ENCODE data around the gene POLE3. TPM values are rescaled to one million over a fixed set of nuclear protein-coding genes. Genes with fewer than 3 reads are reported as not detected.

Gene POLE3
- total RNA-seq, 1 experiment from 2014 or later = 105 TPM

GRCh38 chr9:113398796-113399195 is 11.7 kb downstream of the POLE3 start:
- Histone ChIP-seq H4K20me1 (ENCODE audit: insufficient read depth, low read depth, low read length) (no peaks in the 10 kb centered on the region), H3K4me3 (ENCODE audit: low read length) (no peak overlapping the region), H3K9me3 (ENCODE audit: low read length) (no peaks in the 10 kb centered on the region), H3K36me3 (ENCODE audit: insufficient read depth, low read length) (no peaks in the 10 kb centered on the region), H3K27me3 (ENCODE audit: low read length) (no peaks in the 10 kb centered on the region), H3K79me2 (ENCODE audit: low read length) (peaks cover 31% of the 10 kb centered on the region), H2AFZ (ENCODE audit: low read length) (no peak overlapping the region), H3K9me2 (replicated peaks; ENCODE audit: insufficient read depth, low read length) (no peaks in the 10 kb centered on the region), H3K4me2 (ENCODE audit: low read depth, low read length, poor library complexity, severe bottlenecking) (no peak overlapping the region), H3K27ac (ENCODE audit: low read length) (no peak overlapping the region), H3K4me1 (ENCODE audit: low read length) (peaks cover 16% of the 10 kb centered on the region), H3K9ac (ENCODE audit: low read length) (no peak overlapping the region)
- DNase-seq = no peak

DNA sequence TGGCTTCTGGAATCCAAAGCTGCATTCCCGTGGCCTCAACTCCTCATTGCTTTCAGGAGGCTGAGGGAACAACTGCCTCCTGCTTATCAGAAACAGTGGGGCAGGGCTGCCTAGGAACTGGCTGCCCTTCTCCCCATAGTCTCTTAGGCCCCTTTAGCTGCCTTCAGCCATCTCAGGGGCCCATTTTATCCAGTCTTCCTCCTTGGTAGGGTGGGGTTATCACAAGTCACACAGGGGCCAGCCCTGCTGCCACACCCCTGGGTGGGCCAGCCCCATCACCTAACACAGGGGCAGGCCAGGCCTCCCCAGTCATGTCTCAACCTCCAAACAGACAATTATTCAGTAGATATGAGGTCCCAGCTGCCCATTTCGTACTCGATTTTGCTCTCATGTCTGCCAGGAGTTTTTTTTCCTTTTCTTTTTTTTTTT is 13.3 kb downstream of the POLE3 start:
- H3K4me1 ChIP-seq (ENCODE audit: low read length) = peaks cover 16% of the 10 kb centered on the region
- H3K9me2 ChIP-seq (replicated peaks; ENCODE audit: insufficient read depth, low read length) = no peaks in the 10 kb centered on the region
- no peak overlapping the region for H2AFZ ChIP-seq (ENCODE audit: low read length)
- H3K4me2 ChIP-seq (ENCODE audit: low read depth, low read length, poor library complexity, severe bottlenecking) = no peak overlapping the region
- H3K4me3 ChIP-seq (ENCODE audit: low read length) = no peak overlapping the region
- H3K36me3 ChIP-seq (ENCODE audit: insufficient read depth, low read length) = no peaks in the 10 kb centered on the region
- H3K9me3 ChIP-seq (ENCODE audit: low read length) = no peaks in the 10 kb centered on the region
- no peaks in the 10 kb centered on the region for H4K20me1 ChIP-seq (ENCODE audit: insufficient read depth, low read depth, low read length)
- no peak overlapping the region for H3K9ac ChIP-seq (ENCODE audit: low read length)
- DNase-seq = no peak
- no peak overlapping the region for H3K27ac ChIP-seq (ENCODE audit: low read length)
- H3K27me3 ChIP-seq (ENCODE audit: low read length) = no peaks in the 10 kb centered on the region
- peaks cover 31% of the 10 kb centered on the region for H3K79me2 ChIP-seq (ENCODE audit: low read length)

GRCh38 chr9:113395000-113395861 is 15.2 kb downstream of the POLE3 start:
- Histone ChIP-seq H3K27me3 (ENCODE audit: low read length) (no peaks in the 10 kb centered on the region), H3K9ac (ENCODE audit: low read length) (no peak overlapping the region), H3K9me3 (ENCODE audit: low read length) (no peaks in the 10 kb centered on the region), H3K27ac (ENCODE audit: low read length) (no peak overlapping the region), H3K9me2 (replicated peaks; ENCODE audit: insufficient read depth, low read length) (no peaks in the 10 kb centered on the region), H3K79me2 (ENCODE audit: low read length) (peaks cover 24% of the 10 kb centered on the region), H4K20me1 (ENCODE audit: insufficient read depth, low read depth, low read length) (no peaks in the 10 kb centered on the region), H3K4me2 (ENCODE audit: low read depth, low read length, poor library complexity, severe bottlenecking) (no peak overlapping the region), H3K4me3 (ENCODE audit: low read length) (no peak overlapping the region), H2AFZ (ENCODE audit: low read length) (no peak overlapping the region), H3K36me3 (ENCODE audit: insufficient read depth, low read length) (no peaks in the 10 kb centered on the region), H3K4me1 (ENCODE audit: low read length) (peaks cover 7% of the 10 kb centered on the region)
- no peak for DNase-seq

GRCh38 chr9:113393281-113393680 is 17.2 kb downstream of the POLE3 start:
- Histone ChIP-seq H3K9me3 (ENCODE audit: low read length) (no peaks in the 10 kb centered on the region), H3K27ac (ENCODE audit: low read length) (no peak overlapping the region), H3K4me2 (ENCODE audit: low read depth, low read length, poor library complexity, severe bottlenecking) (no peak overlapping the region), H3K4me3 (ENCODE audit: low read length) (no peak overlapping the region), H3K9ac (ENCODE audit: low read length) (no peak overlapping the region), H3K79me2 (ENCODE audit: low read length) (peaks cover 4% of the 10 kb centered on the region; the same call in 1 of the 2 replicates), H3K36me3 (ENCODE audit: insufficient read depth, low read length) (0 out of 2 replicates have a peak, but pooled peaks cover 2% of the 10 kb centered on the region), H3K9me2 (replicated peaks; ENCODE audit: insufficient read depth, low read length) (no peaks in the 10 kb centered on the region), H2AFZ (ENCODE audit: low read length) (no peak overlapping the region), H4K20me1 (ENCODE audit: insufficient read depth, low read depth, low read length) (no peaks in the 10 kb centered on the region), H3K27me3 (ENCODE audit: low read length) (no peaks in the 10 kb centered on the region), H3K4me1 (ENCODE audit: low read length) (no peaks in the 10 kb centered on the region)
- no peak for DNase-seq

- Histone ChIP-seq H3K27ac (ENCODE audit: low read length) (no peak overlapping the region), H2AFZ (ENCODE audit: low read length) (no peak overlapping the region), H3K9me3 (ENCODE audit: low read length) (no peaks in the 10 kb centered on the region), H3K4me1 (ENCODE audit: low read length) (no peaks in the 10 kb centered on the region), H3K4me2 (ENCODE audit: low read depth, low read length, poor library complexity, severe bottlenecking) (no peak overlapping the region), H3K9me2 (replicated peaks; ENCODE audit: insufficient read depth, low read length) (no peaks in the 10 kb centered on the region), H4K20me1 (ENCODE audit: insufficient read depth, low read depth, low read length) (no peaks in the 10 kb centered on the region), H3K27me3 (ENCODE audit: low read length) (no peaks in the 10 kb centered on the region), H3K36me3 (ENCODE audit: insufficient read depth, low read length) (peaks cover 6% of the 10 kb centered on the region; the same call in 1 of the 2 replicates), H3K79me2 (ENCODE audit: low read length) (no peaks in the 10 kb centered on the region), H3K4me3 (ENCODE audit: low read length) (no peak overlapping the region), H3K9ac (ENCODE audit: low read length) (no peak overlapping the region)
- no peak for DNase-seq
Measured at GRCh38 chr9:113391917-113392316, 18.6 kb downstream of the POLE3 start.

DNA sequence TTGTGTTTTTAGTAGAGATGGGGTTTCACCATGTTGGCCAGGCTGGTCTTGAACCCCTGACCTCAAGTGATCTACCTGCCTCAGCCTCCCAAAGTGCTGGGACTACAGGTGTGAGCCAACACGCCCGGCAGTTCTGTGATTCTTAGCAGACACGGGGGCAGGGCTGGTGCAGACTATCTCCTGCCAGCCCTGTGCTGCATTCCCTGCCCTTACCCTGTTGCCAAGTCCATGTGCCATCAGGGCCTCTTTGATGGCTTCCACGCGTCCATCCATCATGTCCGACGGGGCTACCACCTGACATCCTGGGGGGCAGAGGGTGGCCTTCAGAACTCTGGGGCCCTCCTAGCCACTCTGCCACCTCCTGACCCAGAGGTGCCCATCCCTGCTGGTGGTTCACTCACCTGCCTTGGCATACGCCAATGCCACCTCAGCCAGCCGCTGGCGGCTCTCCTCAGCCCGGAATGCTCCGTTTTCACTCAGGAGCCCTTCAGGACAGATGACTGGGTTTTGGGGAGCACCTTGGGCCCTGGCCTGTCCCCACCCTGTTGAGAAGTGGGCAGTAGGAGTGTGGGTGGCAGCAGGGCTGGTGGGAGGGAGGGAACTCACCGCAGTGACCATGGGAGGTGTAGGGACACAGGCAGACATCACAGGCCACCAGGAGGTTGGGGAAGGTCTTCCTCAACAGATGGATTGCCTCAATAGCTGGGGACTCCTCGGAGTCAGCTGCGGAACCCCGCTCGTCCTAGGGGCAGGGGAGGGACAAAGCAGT is 20.1 kb downstream of the POLE3 start:
- no peaks in the 10 kb centered on the region for H3K9me3 ChIP-seq (ENCODE audit: low read length)
- H3K4me1 ChIP-seq (ENCODE audit: low read length) = no peaks in the 10 kb centered on the region
- H3K79me2 ChIP-seq (ENCODE audit: low read length) = no peaks in the 10 kb centered on the region
- H3K36me3 ChIP-seq (ENCODE audit: insufficient read depth, low read length) = peaks cover 6% of the 10 kb centered on the region; the same call in 1 of the 2 replicates
- DNase-seq = no peak
- H2AFZ ChIP-seq (ENCODE audit: low read length) = no peak overlapping the region
- no peaks in the 10 kb centered on the region for H3K27me3 ChIP-seq (ENCODE audit: low read length)
- no peak overlapping the region for H3K9ac ChIP-seq (ENCODE audit: low read length)
- H3K9me2 ChIP-seq (replicated peaks; ENCODE audit: insufficient read depth, low read length) = no peaks in the 10 kb centered on the region
- no peak overlapping the region for H3K27ac ChIP-seq (ENCODE audit: low read length)
- no peaks in the 10 kb centered on the region for H4K20me1 ChIP-seq (ENCODE audit: insufficient read depth, low read depth, low read length)
- no peak overlapping the region for H3K4me3 ChIP-seq (ENCODE audit: low read length)
- no peak overlapping the region for H3K4me2 ChIP-seq (ENCODE audit: low read depth, low read length, poor library complexity, severe bottlenecking)

- H3K36me3 ChIP-seq (ENCODE audit: insufficient read depth, low read length) = peaks cover 6% of the 10 kb centered on the region; the same call in 1 of the 2 replicates
Measured at GRCh38 chr9:113389451-113389850, 21.0 kb downstream of the POLE3 start.

DNA sequence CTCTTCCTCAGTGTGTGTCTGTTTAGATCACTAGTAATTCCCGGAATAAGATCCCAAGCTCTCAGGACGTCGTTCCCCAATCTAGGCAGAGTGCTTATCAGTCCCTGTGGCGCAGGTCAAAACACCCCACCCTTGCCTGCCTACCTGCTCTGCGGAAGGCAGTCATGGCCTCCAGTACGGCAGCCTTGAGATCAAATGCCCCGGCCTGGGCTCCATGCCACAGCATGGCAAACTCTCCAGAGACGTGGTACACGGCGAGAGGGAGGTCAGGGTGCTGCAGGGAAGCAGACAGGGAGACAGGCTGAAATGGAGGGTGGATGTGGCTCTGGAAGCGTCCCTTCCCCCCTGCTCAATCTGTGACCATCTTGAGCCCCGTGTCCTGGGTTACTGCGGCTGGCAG is 21.6 kb downstream of the POLE3 start:
- no peaks in the 10 kb centered on the region for H4K20me1 ChIP-seq (ENCODE audit: insufficient read depth, low read depth, low read length)
- no peaks in the 10 kb centered on the region for H3K79me2 ChIP-seq (ENCODE audit: low read length)
- H3K4me1 ChIP-seq (ENCODE audit: low read length) = no peaks in the 10 kb centered on the region
- no peak overlapping the region for H3K4me2 ChIP-seq (ENCODE audit: low read depth, low read length, poor library complexity, severe bottlenecking)
- H3K36me3 ChIP-seq (ENCODE audit: insufficient read depth, low read length) = peaks cover 6% of the 10 kb centered on the region; the same call in 1 of the 2 replicates
- H3K9me2 ChIP-seq (replicated peaks; ENCODE audit: insufficient read depth, low read length) = no peaks in the 10 kb centered on the region
- H2AFZ ChIP-seq (ENCODE audit: low read length) = no peak overlapping the region
- H3K27ac ChIP-seq (ENCODE audit: low read length) = no peak overlapping the region
- H3K27me3 ChIP-seq (ENCODE audit: low read length) = no peaks in the 10 kb centered on the region
- no peak for DNase-seq
- H3K9me3 ChIP-seq (ENCODE audit: low read length) = no peaks in the 10 kb centered on the region
- H3K9ac ChIP-seq (ENCODE audit: low read length) = no peak overlapping the region
- H3K4me3 ChIP-seq (ENCODE audit: low read length) = no peak overlapping the region

More at GRCh38 chr9:113389451-113389850, 21.0 kb downstream of the POLE3 start:
- no peak for DNase-seq
- no peaks in the 10 kb centered on the region for H3K79me2 ChIP-seq (ENCODE audit: low read length)
- H3K27me3 ChIP-seq (ENCODE audit: low read length) = no peaks in the 10 kb centered on the region
- no peak overlapping the region for H3K27ac ChIP-seq (ENCODE audit: low read length)
- H2AFZ ChIP-seq (ENCODE audit: low read length) = no peak overlapping the region
- H3K9ac ChIP-seq (ENCODE audit: low read length) = no peak overlapping the region
- no peak overlapping the region for H3K4me2 ChIP-seq (ENCODE audit: low read depth, low read length, poor library complexity, severe bottlenecking)
- no peak overlapping the region for H3K4me3 ChIP-seq (ENCODE audit: low read length)
- H3K4me1 ChIP-seq (ENCODE audit: low read length) = no peaks in the 10 kb centered on the region
- no peaks in the 10 kb centered on the region for H3K9me2 ChIP-seq (replicated peaks; ENCODE audit: insufficient read depth, low read length)
- no peaks in the 10 kb centered on the region for H3K9me3 ChIP-seq (ENCODE audit: low read length)
- no peaks in the 10 kb centered on the region for H4K20me1 ChIP-seq (ENCODE audit: insufficient read depth, low read depth, low read length)
